Parathyroid adenoma (tissue), 2 donors: ENCODE results near the gene ZNF248.
A peak's percentile ranks its signal among the peaks of the same experiment; 100 is the strongest.

Source experiments
- H2AFZ ChIP-seq: fragments of 300-600 bp; sonication (generic); one replicate; pipeline ENCODE4 v1.7.0; 2017; ENCODE audit warnings: antibody characterized with exemption, mild to moderate bottlenecking
- H3K27ac ChIP-seq: fragments of 300-600 bp; sonication (generic); one replicate; pipeline ENCODE4 v1.7.0; 2017
- H3K27me3 ChIP-seq: fragments of 300-600 bp; sonication (generic); one replicate; pipeline ENCODE4 v1.7.0; 2017; ENCODE audit warnings: low read length; ENCODE audit not compliant: control insufficient read depth, insufficient read depth
- H3K36me3 ChIP-seq: fragments of 300-600 bp; sonication (generic); one replicate; pipeline ENCODE4 v1.7.0; 2017; ENCODE audit warnings: low read length; ENCODE audit not compliant: control insufficient read depth, insufficient read depth
- H3K4me1 ChIP-seq: fragments of 300-600 bp; sonication (generic); one replicate; pipeline ENCODE4 v1.7.0; 2017; ENCODE audit warnings: control low read depth
- H3K4me2 ChIP-seq: fragments of 300-600 bp; sonication (generic); one replicate; pipeline ENCODE4 v1.7.0; 2017; ENCODE audit warnings: low read length
- H3K4me3 ChIP-seq: fragments of 300-600 bp; sonication (generic); one replicate; pipeline ENCODE4 v1.7.0; 2017; ENCODE audit warnings: low read depth, low read length
- H3K79me2 ChIP-seq: fragments of 300-600 bp; sonication (generic); one replicate; pipeline ENCODE4 v1.7.0; 2017; ENCODE audit warnings: control low read depth
- H3K9ac ChIP-seq: fragments of 300-600 bp; sonication (generic); one replicate; pipeline ENCODE4 v1.7.0; 2017; ENCODE audit warnings: mild to moderate bottlenecking
- H3K9me3 ChIP-seq: fragments of 300-600 bp; sonication (generic); one replicate; pipeline ENCODE4 v1.7.0; 2017; ENCODE audit warnings: low read length; ENCODE audit not compliant: control insufficient read depth
- CTCF ChIP-seq: fragments of 300-600 bp; sonication (generic); IDR thresholded peaks from one replicate; pipeline ENCODE4 v1.7.0; 2017; ENCODE audit warnings: antibody characterized with exemption, mild to moderate bottlenecking
- donor health status: primary hyperparathyroidism.

Gene ZNF248

GRCh38 chr10:37855636-37856035 lies 1.8 kb downstream of the ZNF248 start:
- Histone ChIP-seq H3K4me1 (peaks cover 2% of the 10 kb centered on the region), H3K4me3 (peak overlapping the region; percentile 97)

DNA sequence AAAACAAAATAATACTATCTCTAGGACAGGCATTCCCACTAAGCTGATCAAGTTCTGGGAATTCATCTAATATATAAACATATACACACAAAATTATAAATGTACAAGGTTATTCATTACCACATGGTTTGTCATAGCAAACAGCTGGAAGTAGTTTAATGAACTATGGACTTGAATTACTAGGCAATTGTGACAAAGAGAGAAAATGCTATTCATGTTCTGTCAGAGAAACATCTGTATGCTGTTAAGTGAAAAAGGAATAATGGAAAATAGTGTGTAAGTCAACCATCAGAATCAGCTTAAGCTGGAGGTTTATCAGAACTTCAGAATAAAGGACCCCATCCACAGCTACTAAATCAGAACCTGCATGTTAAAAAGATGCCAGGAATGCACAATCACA lies 2.8 kb downstream of the ZNF248 start:
- Histone ChIP-seq H3K9ac (no peak overlapping the region), H3K4me1 (peaks cover 2% of the 10 kb centered on the region), H3K36me3 (no peaks in the 10 kb centered on the region), H3K79me2 (peaks cover 7% of the 10 kb centered on the region), H3K4me2 (no peak overlapping the region), H3K27ac (no peak overlapping the region), H3K4me3 (no peak overlapping the region), H3K27me3 (no peaks in the 10 kb centered on the region), H2AFZ (no peak overlapping the region), H3K9me3 (no peaks in the 10 kb centered on the region)
- no peak for TF ChIP-seq CTCF

More at GRCh38 chr10:37855636-37856035, 1.8 kb downstream of the ZNF248 start:
- no peaks in the 10 kb centered on the region for H3K36me3 ChIP-seq
- TF ChIP-seq CTCF, result no peak
- peaks cover 7% of the 10 kb centered on the region for H3K79me2 ChIP-seq
- H3K27ac ChIP-seq, result no peak overlapping the region
- no peak overlapping the region for H3K9ac ChIP-seq
- no peaks in the 10 kb centered on the region for H3K27me3 ChIP-seq
- H3K9me3 ChIP-seq, result no peaks in the 10 kb centered on the region
- peak overlapping the region; percentile 78 for H3K4me2 ChIP-seq
- H2AFZ ChIP-seq, result no peak overlapping the region

DNA sequence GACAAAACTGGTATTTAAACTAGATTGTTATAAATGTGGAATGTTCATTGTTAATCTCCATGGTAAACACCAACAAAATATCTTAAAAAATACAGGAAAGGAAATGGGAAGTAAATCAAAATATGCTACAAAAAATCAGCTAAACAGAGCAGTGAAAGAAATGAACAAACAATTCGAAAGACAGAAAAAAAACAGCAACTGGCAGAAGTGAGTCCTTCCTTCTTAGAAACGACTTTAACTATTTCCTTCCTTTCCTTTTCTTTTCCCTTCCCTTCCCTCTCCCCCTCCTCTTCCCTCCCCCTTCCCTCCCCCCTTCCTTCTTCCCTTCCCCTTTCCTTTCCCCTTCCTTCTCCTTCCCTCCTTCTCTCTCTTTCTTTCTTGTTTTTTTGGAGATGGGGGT lies 12.8 kb downstream of the ZNF248 start:
- H3K79me2 ChIP-seq, result peaks cover 21% of the 10 kb centered on the region
- no peak overlapping the region for H3K27ac ChIP-seq

GRCh38 chr10:37839243-37839642 lies 18.2 kb downstream of the ZNF248 start:
- no peaks in the 10 kb centered on the region for H3K4me1 ChIP-seq
- H3K27me3 ChIP-seq, result no peaks in the 10 kb centered on the region
- no peak overlapping the region for H3K27ac ChIP-seq
- no peak for TF ChIP-seq CTCF
- no peak overlapping the region for H2AFZ ChIP-seq
- no peaks in the 10 kb centered on the region for H3K9me3 ChIP-seq
- no peaks in the 10 kb centered on the region for H3K36me3 ChIP-seq
- H3K9ac ChIP-seq, result no peak overlapping the region
- no peak overlapping the region for H3K4me3 ChIP-seq
- H3K79me2 ChIP-seq, result peaks cover 13% of the 10 kb centered on the region
- no peak overlapping the region for H3K4me2 ChIP-seq

More for the DNA sequence above, 12.8 kb downstream of the ZNF248 start:
- H3K9ac ChIP-seq, result no peak overlapping the region
- H3K4me3 ChIP-seq, result no peak overlapping the region
- no peak for TF ChIP-seq CTCF
- H3K4me1 ChIP-seq, result no peaks in the 10 kb centered on the region
- no peaks in the 10 kb centered on the region for H3K9me3 ChIP-seq
- H3K36me3 ChIP-seq, result no peaks in the 10 kb centered on the region
- no peaks in the 10 kb centered on the region for H3K27me3 ChIP-seq
- H3K4me2 ChIP-seq, result no peak overlapping the region
- H2AFZ ChIP-seq, result no peak overlapping the region

GRCh38 chr10:37831495-37832333 lies 25.7 kb downstream of the ZNF248 start:
- no peaks in the 10 kb centered on the region for H3K79me2 ChIP-seq
- H3K4me3 ChIP-seq, result no peak overlapping the region
- H3K36me3 ChIP-seq, result peaks cover 30% of the 10 kb centered on the region
- TF ChIP-seq CTCF, result no peak
- H2AFZ ChIP-seq, result no peak overlapping the region
- H3K9me3 ChIP-seq, result peaks cover 6% of the 10 kb centered on the region
- no peak overlapping the region for H3K4me2 ChIP-seq
- H3K27ac ChIP-seq, result no peak overlapping the region
- H3K4me1 ChIP-seq, result no peaks in the 10 kb centered on the region
- no peak overlapping the region for H3K9ac ChIP-seq
- no peaks in the 10 kb centered on the region for H3K27me3 ChIP-seq
